LHCN-M2 (cell line): Measurements from ENCODE around the gene WASF2. TPM values are rescaled to one million over a fixed set of nuclear protein-coding genes. Genes with fewer than 3 reads are reported as not detected.
"Not testable (repeated sequence)": the region's sequence is repeated elsewhere in the genome, so short reads cannot be mapped to it uniquely, and the experiment has no call there.

Experiments used
- DNase-seq: peaks from one replicate; pipeline ENCODE4 v3.0.0-alpha.2; 2012; ENCODE audit warnings: low read depth
- total RNA-seq: library from RNA; depleted of rRNA; stranded (reverse); fragments of >200 nt; gene quantifications from 2 replicates; pipeline ENCODE4 v1.2.3, GENCODE V29; 2014

The WASF2 gene
- total RNA-seq, 1 experiment from 2014 or later: 31.0 TPM

- DNase-seq: no peak
These were observed 6.7 kb upstream of the WASF2 start for GRCh38 chr1:27496604-27497155.

GRCh38 chr1:27492796-27493195 lies 2.8 kb upstream of the WASF2 start:
- DNase-seq: no peak

GRCh38 chr1:27491748-27492700 lies 2.1 kb upstream of the WASF2 start:
- peak; percentile 56 for DNase-seq

- peak; percentile 44 for DNase-seq
These were observed 430 bp downstream of the WASF2 start for GRCh38 chr1:27489501-27489972.

- DNase-seq: peak; percentile 58
These were observed 1.7 kb downstream of the WASF2 start for GRCh38 chr1:27487966-27488884.

- no peak for DNase-seq
These were observed 4.6 kb downstream of the WASF2 start for GRCh38 chr1:27485363-27485762.

- DNase-seq: no peak
These were observed 6.3 kb downstream of the WASF2 start for GRCh38 chr1:27483659-27484058.

GRCh38 chr1:27481994-27482620 lies 7.9 kb downstream of the WASF2 start:
- DNase-seq: no peak

GRCh38 chr1:27478098-27478497 lies 11.9 kb downstream of the WASF2 start:
- no peak for DNase-seq

GRCh38 chr1:27476237-27476636 lies 13.7 kb downstream of the WASF2 start:
- no peak for DNase-seq

- DNase-seq: no peak
These were observed 14.2 kb downstream of the WASF2 start for GRCh38 chr1:27475720-27476119.

- no peak for DNase-seq
These were observed 16.2 kb downstream of the WASF2 start for GRCh38 chr1:27473755-27474154.

- DNase-seq: not testable (repeated sequence)
These were observed 17.9 kb downstream of the WASF2 start for GRCh38 chr1:27472098-27472497.

GRCh38 chr1:27471477-27471876 lies 18.5 kb downstream of the WASF2 start:
- DNase-seq: no peak

- no peak for DNase-seq
These were observed 20.6 kb downstream of the WASF2 start for GRCh38 chr1:27469334-27469733.

- not testable (repeated sequence) for DNase-seq
These were observed 21.6 kb downstream of the WASF2 start for GRCh38 chr1:27468378-27468777.

- DNase-seq: no peak
These were observed 24.9 kb downstream of the WASF2 start for GRCh38 chr1:27464926-27465647.

GRCh38 chr1:27463916-27464315 lies 26.1 kb downstream of the WASF2 start:
- DNase-seq: peak; percentile 76

- not testable (repeated sequence) for DNase-seq
These were observed 31.4 kb downstream of the WASF2 start for GRCh38 chr1:27458521-27458920.

GRCh38 chr1:27455139-27455811 lies 34.7 kb downstream of the WASF2 start:
- DNase-seq: no peak
